Upper lobe of right lung (tissue), 1 donor: ENCODE data around the gene RYR1. TPM values are rescaled to one million over a fixed set of nuclear protein-coding genes. Genes with fewer than 3 reads are reported as not detected.

Source experiments
- ATAC-seq: fragments of 200-7000 bp; cut with Tn5 transposase; one replicate; pipeline ENCODE4 v1.9.1; 2020; ENCODE audit warnings: mild to moderate bottlenecking, moderate library complexity
- DNase-seq: peaks from one replicate; pipeline ENCODE4 v3.0.0-alpha.2; 2020
- H3K27ac ChIP-seq: fragments of 200-600 bp; one replicate; pipeline ENCODE4 v1.8.0; 2022
- H3K27me3 ChIP-seq: fragments of 200-600 bp; one replicate; pipeline ENCODE4 v1.8.0; 2022; ENCODE audit warnings: mild to moderate bottlenecking
- H3K36me3 ChIP-seq: fragments of 200-600 bp; one replicate; pipeline ENCODE4 v1.8.0; 2022
- H3K4me1 ChIP-seq: fragments of 200-600 bp; one replicate; pipeline ENCODE4 v1.8.0; 2022
- H3K4me3 ChIP-seq: fragments of 200-600 bp; one replicate; pipeline ENCODE4 v1.8.0; 2022; ENCODE audit warnings: mild to moderate bottlenecking
- H3K9me3 ChIP-seq: fragments of 200-600 bp; one replicate; pipeline ENCODE4 v1.8.0; 2022
- CTCF ChIP-seq: fragments of 200-600 bp; IDR thresholded peaks from one replicate; pipeline ENCODE4 v1.8.0; 2022; ENCODE audit warnings: antibody characterized with exemption
- intact Hi-C: fragments of 100-400 bp; cut with DNase I; formaldehyde crosslinking; loops from one replicate; pipeline ENCODE4 v1.11.0; 2022
- total RNA-seq: library from RNA; stranded (reverse); fragmentation: NEBNext Ultra II Directional; extraction: Animal tissue kit (Norgen Biotek cat#: 25700); gene quantifications from one replicate; pipeline ENCODE4 v1.2.1, GENCODE V29; 2021
- donor health status: DM: no; HTN: yes; CAD: no; lungs with severe emphysema.

RYR1 gene
- total RNA-seq, 1 donor from 2014 or later, result 6.5 TPM

- DNase-seq (no peak), ATAC-seq (no peak)
- H3K9me3 ChIP-seq, result no peaks in the 10 kb centered on the region
- no peaks in the 10 kb centered on the region for H3K36me3 ChIP-seq
- intact Hi-C loops, result no loop called here
- peaks cover 35% of the 10 kb centered on the region for H3K27me3 ChIP-seq
- H3K27ac ChIP-seq, result no peak overlapping the region
- TF ChIP-seq CTCF, result no peak
- no peak overlapping the region for H3K4me3 ChIP-seq
- no peaks in the 10 kb centered on the region for H3K4me1 ChIP-seq
Measured at GRCh38 chr19:38437295-38437694, 3.8 kb downstream of the RYR1 start.

GRCh38 chr19:38437917-38438316 is 4.4 kb downstream of the RYR1 start:
- intact Hi-C loops, result no loop called here
- Histone ChIP-seq H3K36me3 (no peaks in the 10 kb centered on the region), H3K4me3 (no peak overlapping the region), H3K27ac (no peak overlapping the region), H3K9me3 (no peaks in the 10 kb centered on the region), H3K27me3 (peaks cover 35% of the 10 kb centered on the region), H3K4me1 (no peaks in the 10 kb centered on the region)
- DNase-seq (no peak), ATAC-seq (no peak)
- TF ChIP-seq CTCF, result no peak

- Histone ChIP-seq H3K36me3 (no peaks in the 10 kb centered on the region), H3K4me1 (no peaks in the 10 kb centered on the region), H3K9me3 (no peaks in the 10 kb centered on the region), H3K27me3 (peaks cover 13% of the 10 kb centered on the region), H3K27ac (no peak overlapping the region), H3K4me3 (no peak overlapping the region)
- ATAC-seq, result no peak
- no peak for TF ChIP-seq CTCF
- no peak for DNase-seq
- intact Hi-C loops, result no loop called here
Measured at GRCh38 chr19:38440592-38440991, 7.1 kb downstream of the RYR1 start.

GRCh38 chr19:38441657-38442348 is 8.3 kb downstream of the RYR1 start:
- peak; percentile 37 for ATAC-seq
- Histone ChIP-seq H3K4me3 (no peak overlapping the region), H3K27me3 (peaks cover 5% of the 10 kb centered on the region)

GRCh38 chr19:38442736-38443135 is 9.2 kb downstream of the RYR1 start:
- TF ChIP-seq CTCF, result no peak
- intact Hi-C loops, result no loop called here
- DNase-seq (no peak), ATAC-seq (no peak)
- H3K27me3 ChIP-seq, result peaks cover 5% of the 10 kb centered on the region
- H3K4me1 ChIP-seq, result no peaks in the 10 kb centered on the region
- H3K36me3 ChIP-seq, result no peaks in the 10 kb centered on the region
- H3K27ac ChIP-seq, result no peak overlapping the region
- H3K4me3 ChIP-seq, result no peak overlapping the region
- no peaks in the 10 kb centered on the region for H3K9me3 ChIP-seq

More at GRCh38 chr19:38441657-38442348, 8.3 kb downstream of the RYR1 start:
- Histone ChIP-seq H3K36me3 (no peaks in the 10 kb centered on the region), H3K27ac (no peak overlapping the region), H3K4me1 (no peaks in the 10 kb centered on the region), H3K9me3 (no peaks in the 10 kb centered on the region)
- TF ChIP-seq CTCF, result no peak
- intact Hi-C loops, result no loop called here
- no peak for DNase-seq
